Stimulated activated CD8-positive, alpha-beta memory T cell treated with anti-CD3 and anti-CD28 coated beads, Interleukin-4, amount 100 ng/mL, for 48 hours (primary cell): Measurements from ENCODE around the gene RAI1.

Experiments used
- DNase-seq: peaks from one replicate; pipeline ENCODE4 v3.0.0-alpha.2; 2020

RAI1 gene

DNA sequence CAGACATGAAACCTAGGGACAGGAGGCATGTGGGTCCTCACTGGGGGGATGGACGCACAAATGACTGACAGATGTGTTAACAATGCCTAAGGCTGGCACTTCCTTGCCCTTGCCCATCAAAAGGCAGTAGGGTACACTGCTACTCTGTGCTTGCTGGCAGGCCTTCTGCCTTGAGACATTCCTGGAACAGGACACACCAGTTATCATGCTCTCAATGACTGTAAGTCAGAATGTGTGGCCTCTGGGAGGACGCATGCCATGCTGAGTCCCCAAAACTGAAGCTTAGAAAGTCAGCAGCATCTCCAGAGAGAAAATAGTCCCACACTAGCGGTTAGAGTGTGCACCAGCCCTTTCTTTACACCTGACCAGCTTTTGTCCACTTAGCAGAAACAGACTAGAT lies 171.7 kb downstream of the RAI1 start:
- DNase-seq = no peak

DNA sequence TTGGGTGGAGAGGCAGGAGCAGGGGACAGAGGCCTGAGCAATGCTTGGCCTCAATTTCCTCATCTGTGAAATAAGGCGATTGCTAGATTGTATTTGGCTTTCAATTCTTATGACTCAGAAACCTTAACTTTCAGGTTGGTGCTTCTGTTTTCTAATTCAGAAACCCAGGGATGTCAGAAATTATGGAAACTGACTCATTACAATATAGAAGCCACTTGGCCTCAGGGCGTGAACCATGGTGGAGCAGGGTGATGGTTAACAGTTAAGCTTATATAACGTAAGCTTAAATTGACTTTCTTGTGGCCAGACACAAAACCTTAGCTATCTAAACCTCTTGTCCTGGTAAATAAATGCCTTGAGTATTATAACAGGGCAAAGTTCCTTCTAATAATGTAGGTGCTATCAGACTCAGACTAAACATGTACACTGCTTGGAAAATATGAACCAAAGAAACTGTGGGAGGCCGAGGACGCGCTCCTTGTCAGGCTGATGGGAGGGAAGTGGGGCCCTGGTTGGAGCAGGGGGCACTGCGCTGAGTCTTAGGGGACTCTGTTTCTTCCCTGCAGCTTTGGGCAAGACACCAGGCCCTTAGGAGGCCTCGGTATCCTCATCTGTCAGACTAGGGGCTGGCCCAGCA lies 172.7 kb downstream of the RAI1 start:
- DNase-seq = peak; percentile 64

DNA sequence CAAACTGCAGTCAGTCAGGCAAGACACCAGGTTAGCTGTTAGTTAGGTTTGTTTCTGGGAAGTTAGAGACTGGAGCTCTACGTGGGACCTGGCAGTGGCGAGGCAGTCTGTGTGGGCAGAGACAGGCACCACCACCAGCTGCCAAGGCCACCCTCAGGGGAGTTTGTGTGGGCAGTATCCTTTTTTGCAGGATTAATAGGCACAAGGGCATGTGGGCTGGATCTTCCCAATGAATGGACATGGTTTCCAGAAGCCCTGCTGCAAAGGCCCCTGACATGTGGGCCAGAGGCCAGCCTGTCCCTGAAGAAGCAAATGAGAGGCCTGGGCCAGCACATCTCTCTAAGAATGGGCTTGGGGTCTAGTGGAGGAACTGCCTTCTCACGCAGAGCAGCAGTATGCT lies 174.7 kb downstream of the RAI1 start:
- no peak for DNase-seq

DNA sequence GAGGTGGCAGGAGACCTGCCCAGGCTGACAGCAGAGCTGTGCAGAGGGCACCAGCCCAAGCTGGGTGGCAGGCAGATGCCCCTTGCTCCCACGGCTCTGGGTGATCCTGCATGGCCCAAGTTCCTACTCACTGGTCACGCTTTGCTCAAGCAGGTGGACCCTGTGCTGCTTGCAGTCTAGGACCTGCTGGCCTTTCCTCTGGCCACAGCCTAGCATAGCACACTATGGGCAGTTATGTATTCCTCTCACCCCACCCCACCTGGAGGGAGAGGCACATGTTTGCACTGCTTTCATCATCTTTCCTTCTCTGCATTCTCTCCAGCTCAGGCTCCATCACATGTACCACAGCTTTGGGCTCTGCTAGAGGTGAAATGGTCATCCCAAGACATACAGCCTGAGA lies 175.1 kb downstream of the RAI1 start:
- DNase-seq = no peak

DNA sequence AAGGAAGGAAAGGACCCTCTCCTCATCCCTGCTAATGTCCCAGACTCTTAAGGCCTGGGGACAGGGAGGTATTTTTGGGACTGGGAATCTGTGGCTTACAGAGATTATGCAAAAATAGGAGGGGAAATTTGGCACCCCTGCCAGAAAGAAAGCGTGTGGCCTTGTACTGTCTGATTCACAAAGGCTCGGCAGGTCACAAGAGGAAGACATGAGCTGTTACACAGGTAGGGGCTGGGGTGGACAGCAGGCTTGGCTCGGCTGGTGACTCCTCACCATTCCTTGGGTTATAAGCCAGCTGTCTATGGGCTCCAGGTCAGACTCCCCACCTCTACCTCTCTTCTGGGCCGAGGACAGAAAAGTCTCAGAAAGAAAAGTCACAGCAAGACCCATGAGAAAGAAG lies 176.2 kb downstream of the RAI1 start:
- no peak for DNase-seq

DNA sequence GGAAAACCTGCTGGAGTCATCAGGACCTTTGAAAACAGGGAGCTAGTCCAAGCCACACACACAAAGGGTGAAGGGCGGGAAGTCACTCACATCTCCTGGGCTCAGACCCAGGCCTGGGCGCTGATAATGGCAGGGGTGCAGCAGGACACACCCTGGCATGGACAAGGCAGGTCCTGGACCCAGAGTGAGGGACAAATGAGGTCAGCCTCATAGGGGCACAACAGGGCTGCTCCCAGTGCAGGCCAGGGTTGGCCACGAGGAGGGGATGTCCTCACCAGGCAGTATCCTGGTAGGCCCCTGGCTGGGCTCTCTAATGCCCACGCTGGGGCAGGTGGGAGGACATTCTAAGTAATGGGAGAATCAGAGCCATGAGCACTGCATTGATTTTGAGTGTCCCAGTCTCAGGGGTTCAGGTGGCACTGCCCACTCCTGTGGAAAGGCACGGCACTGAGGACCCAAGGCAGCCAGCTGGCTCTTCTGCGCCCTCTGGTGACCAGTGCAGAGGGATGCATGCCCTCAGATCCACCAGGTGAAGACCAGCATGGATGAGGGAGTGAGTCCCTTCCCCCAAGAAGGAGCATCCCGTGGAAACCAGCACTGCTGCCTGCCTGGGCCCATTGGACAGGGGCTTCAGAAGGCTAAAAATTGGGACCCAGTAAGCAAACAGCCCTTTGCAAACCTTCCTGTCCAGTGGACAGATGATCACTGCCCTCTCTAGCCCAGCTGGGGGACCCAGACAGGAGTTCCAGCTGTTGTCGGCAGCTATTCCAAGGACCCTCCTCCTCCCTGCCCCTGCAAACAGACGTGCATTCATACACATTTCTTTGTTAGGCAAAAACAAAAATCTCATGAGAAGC lies 178.9 kb downstream of the RAI1 start:
- peak; percentile 80 for DNase-seq

DNA sequence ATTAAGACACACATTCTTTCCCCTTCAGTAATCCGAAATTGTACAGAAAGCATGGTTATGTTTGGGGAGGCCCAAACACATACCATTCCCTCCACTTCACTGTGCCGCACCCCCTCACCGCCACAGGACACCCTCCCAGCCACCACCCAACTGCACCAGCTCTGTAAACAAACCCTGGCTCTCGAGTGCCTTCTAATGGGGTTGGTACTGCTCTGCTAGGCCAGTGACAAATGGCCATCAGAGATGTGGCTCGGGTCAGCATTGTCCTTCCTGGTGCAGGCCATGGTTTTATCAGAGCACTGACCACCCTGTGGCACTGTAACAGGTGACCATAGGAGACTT lies 179.5 kb downstream of the RAI1 start:
- DNase-seq = no peak
